MM.1S (cell line): ENCODE results near the gene ASIC2.

Experiments
- DNase-seq: peaks from one replicate; pipeline ENCODE4 v3.0.0-alpha.2; 2015
- H2AFZ ChIP-seq: fragments of 300-600 bp; sonication (generic); 2 replicates; pipeline ENCODE4 v1.6.0; 2016; ENCODE audit warnings: antibody characterized with exemption, low read length
- H3F3A ChIP-seq: fragments of 300-600 bp; sonication (generic); 2 replicates; pipeline ENCODE4 v1.6.1; 2016; ENCODE audit warnings: mild to moderate bottlenecking, antibody characterized with exemption, low read length, moderate library complexity, mixed read lengths; ENCODE audit not compliant: insufficient read depth
- H3K27ac ChIP-seq: fragments of 300-600 bp; sonication (generic); 2 replicates; pipeline ENCODE4 v1.5.1; 2016; ENCODE audit warnings: mild to moderate bottlenecking, low read length
- H3K27me3 ChIP-seq: fragments of 300-600 bp; sonication (generic); replicated peaks from 2 replicates; pipeline ENCODE4 v1.6.0; 2016; ENCODE audit warnings: low read length; ENCODE audit not compliant: insufficient read depth
- H3K36me3 ChIP-seq: fragments of 300-600 bp; sonication (generic); replicated peaks from 2 replicates; pipeline ENCODE4 v1.6.1; 2016; ENCODE audit warnings: mild to moderate bottlenecking, low read length, mixed read lengths; ENCODE audit not compliant: insufficient read depth
- H3K4me1 ChIP-seq: fragments of 300-600 bp; sonication (generic); 2 replicates; pipeline ENCODE4 v1.6.1; 2016; ENCODE audit warnings: low read length, mixed read lengths
- H3K4me2 ChIP-seq: fragments of 300-600 bp; sonication (generic); 2 replicates; pipeline ENCODE4 v1.6.0; 2016; ENCODE audit warnings: low read depth, low read length
- H3K4me3 ChIP-seq: fragments of 300-600 bp; sonication (generic); 2 replicates; pipeline ENCODE4 v1.5.1; 2016; ENCODE audit warnings: low read length, mixed read lengths
- H3K79me2 ChIP-seq: fragments of 300-600 bp; sonication (generic); 2 replicates; pipeline ENCODE4 v1.6.1; 2016; ENCODE audit warnings: mixed run types, low read length, mixed read lengths
- H3K9ac ChIP-seq: fragments of 300-600 bp; sonication (generic); 2 replicates; pipeline ENCODE4 v1.6.1; 2016; ENCODE audit warnings: low read length, mixed read lengths
- H3K9me2 ChIP-seq: fragments of 300-600 bp; sonication (generic); replicated peaks from 2 replicates; pipeline ENCODE4 v1.6.1; 2016; ENCODE audit warnings: mild to moderate bottlenecking, low read length, mixed read lengths; ENCODE audit not compliant: insufficient read depth
- H3K9me3 ChIP-seq: fragments of 300-600 bp; sonication (generic); replicated peaks from 2 replicates; pipeline ENCODE4 v1.6.1; 2016; ENCODE audit warnings: mild to moderate bottlenecking, low read length, mixed read lengths; ENCODE audit not compliant: insufficient read depth
- H4K20me1 ChIP-seq: fragments of 300-600 bp; sonication (generic); 2 replicates; pipeline ENCODE4 v1.6.1; 2016; ENCODE audit warnings: mild to moderate bottlenecking, low read length, moderate library complexity, mixed read lengths; ENCODE audit not compliant: insufficient read depth
- EZH2 ChIP-seq: fragments of 300-600 bp; sonication (generic); optimal IDR thresholded peaks from 2 replicates; pipeline ENCODE3; 2017; ENCODE audit warnings: low read depth, mild to moderate bottlenecking, antibody characterized with exemption, low read length, mixed read lengths
- EZH2phosphoT487 ChIP-seq: fragments of 300-600 bp; sonication (generic); IDR thresholded peaks from 2 replicates; pipeline ENCODE4 v1.6.1; 2018; ENCODE audit warnings: antibody characterized with exemption, low read length
- TF ChIP-seq, protein P1 (sequence below): fragments of 300-600 bp; sonication (generic); IDR thresholded peaks from 2 replicates; pipeline ENCODE4 v1.5.1; 2016; ENCODE audit warnings: antibody characterized with exemption, low read length, mixed read lengths

The ASIC2 gene

DNA sequence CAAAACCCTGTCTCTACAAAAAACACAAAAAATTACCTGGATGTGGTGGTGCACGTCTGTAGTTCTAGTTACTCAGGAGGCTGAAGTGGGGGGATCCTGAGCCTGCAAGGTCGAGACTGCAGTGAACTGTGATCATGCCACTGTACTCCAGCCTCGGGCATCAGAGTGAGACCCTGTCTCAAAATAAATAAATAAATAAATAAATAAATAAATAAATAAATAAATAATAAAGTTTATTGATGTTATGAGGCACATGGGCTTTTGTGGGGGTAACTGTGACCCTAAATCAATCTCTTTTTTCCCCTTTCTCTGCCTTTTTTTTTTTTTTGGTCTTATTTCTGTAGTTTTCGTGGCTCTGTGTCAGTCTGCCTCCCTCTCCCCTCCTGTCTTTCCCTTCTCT is 4.5 kb upstream of the ASIC2 start:
- H3K27ac ChIP-seq = no peak overlapping the region

DNA sequence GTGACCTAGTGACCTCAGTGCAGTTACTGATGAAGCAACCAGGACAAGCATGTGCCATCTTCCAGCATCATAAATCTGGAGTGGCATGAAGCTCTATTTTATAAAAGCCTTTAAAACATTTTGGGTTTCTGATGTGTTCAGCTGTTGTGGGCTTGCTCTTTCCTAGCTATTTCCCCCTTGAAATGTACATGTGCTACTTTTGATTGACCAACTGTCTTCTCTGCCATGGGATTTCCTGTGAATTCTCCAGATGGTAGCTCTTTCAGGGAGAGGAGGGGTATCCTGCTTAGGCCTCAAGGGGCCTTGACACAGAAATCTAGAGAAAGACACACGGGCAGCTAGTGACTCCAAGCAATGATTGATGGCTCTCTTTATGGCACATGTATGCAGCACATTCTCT is 1.9 kb upstream of the ASIC2 start:
- DNase-seq = no peak
- Histone ChIP-seq H3K9me2 (no peaks in the 10 kb centered on the region), H3K79me2 (no peaks in the 10 kb centered on the region), H3K27ac (no peak overlapping the region), H3K4me2 (no peak overlapping the region), H3K36me3 (no peaks in the 10 kb centered on the region), H2AFZ (no peak overlapping the region), H4K20me1 (no peaks in the 10 kb centered on the region), H3K4me1 (no peaks in the 10 kb centered on the region), H3K4me3 (no peak overlapping the region), H3K27me3 (peaks cover 16% of the 10 kb centered on the region), H3F3A (no peaks in the 10 kb centered on the region), H3K9ac (no peak overlapping the region), H3K9me3 (no peaks in the 10 kb centered on the region)
- TF ChIP-seq, protein P1, sequence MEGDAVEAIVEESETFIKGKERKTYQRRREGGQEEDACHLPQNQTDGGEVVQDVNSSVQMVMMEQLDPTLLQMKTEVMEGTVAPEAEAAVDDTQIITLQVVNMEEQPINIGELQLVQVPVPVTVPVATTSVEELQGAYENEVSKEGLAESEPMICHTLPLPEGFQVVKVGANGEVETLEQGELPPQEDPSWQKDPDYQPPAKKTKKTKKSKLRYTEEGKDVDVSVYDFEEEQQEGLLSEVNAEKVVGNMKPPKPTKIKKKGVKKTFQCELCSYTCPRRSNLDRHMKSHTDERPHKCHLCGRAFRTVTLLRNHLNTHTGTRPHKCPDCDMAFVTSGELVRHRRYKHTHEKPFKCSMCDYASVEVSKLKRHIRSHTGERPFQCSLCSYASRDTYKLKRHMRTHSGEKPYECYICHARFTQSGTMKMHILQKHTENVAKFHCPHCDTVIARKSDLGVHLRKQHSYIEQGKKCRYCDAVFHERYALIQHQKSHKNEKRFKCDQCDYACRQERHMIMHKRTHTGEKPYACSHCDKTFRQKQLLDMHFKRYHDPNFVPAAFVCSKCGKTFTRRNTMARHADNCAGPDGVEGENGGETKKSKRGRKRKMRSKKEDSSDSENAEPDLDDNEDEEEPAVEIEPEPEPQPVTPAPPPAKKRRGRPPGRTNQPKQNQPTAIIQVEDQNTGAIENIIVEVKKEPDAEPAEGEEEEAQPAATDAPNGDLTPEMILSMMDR = no peak
- TF ChIP-seq EZH2phosphoT487 (no peak), EZH2 (no peak)

More for the DNA sequence above, 4.5 kb upstream of the ASIC2 start:
- TF ChIP-seq, protein P1 = no peak
- no peak for TF ChIP-seq EZH2phosphoT487
- TF ChIP-seq EZH2 = no peak
- Histone ChIP-seq H3K9me2 (no peaks in the 10 kb centered on the region), H3K9me3 (no peaks in the 10 kb centered on the region), H2AFZ (no peak overlapping the region), H3K79me2 (no peaks in the 10 kb centered on the region), H3K9ac (no peak overlapping the region), H3K4me3 (no peak overlapping the region), H3K4me1 (no peaks in the 10 kb centered on the region), H3K36me3 (no peaks in the 10 kb centered on the region), H3K4me2 (no peak overlapping the region), H3F3A (no peaks in the 10 kb centered on the region), H3K27me3 (no peaks in the 10 kb centered on the region; the same call in 1 of the 2 replicates), H4K20me1 (no peaks in the 10 kb centered on the region)
- DNase-seq = no peak

DNA sequence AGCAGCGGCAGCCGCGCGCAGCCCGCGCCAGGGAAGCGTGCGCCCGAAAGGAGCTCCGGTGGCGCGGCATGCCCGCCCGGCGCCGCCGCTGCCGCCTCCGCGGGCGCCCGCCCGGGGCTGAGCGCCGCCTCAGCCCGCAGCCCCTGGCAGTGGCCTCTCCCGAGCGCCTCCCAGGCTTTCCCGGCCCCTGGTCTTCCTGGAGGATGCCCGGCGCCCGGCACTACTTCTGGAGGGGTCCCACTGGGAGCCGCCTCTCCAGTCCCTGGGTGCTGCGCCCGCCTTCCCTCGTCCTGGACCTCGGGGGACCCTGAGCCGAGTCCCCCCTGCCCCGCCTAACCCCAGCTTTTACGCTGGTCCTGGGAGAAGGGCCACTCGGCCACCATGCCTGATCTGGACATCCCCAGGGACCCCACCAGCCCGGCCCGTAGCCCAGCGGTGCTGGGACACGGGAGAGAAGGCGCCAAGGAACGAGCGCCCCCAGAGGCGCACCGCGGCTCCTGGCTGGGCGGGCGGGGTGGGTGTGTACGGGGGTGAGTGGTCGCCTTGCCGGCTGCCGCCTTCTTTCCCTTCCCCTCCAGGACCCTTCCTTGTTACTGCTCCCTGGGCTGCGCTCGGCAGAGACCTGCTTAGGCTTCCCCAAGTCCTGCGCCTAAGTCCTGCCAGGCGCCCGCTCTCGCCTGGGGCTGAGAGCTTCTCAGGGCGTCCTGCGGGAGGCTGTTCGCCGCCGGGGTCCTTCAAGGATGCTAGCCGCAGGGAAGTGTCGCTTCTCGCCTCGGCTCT is 704 bp downstream of the ASIC2 start:
- no peak for TF ChIP-seq EZH2
- TF ChIP-seq, protein P1 = no peak
- TF ChIP-seq EZH2phosphoT487 = no peak
- Histone ChIP-seq H3K9ac (no peak overlapping the region), H3K4me2 (no peak overlapping the region), H2AFZ (no peak overlapping the region), H3K79me2 (no peaks in the 10 kb centered on the region), H3K36me3 (no peaks in the 10 kb centered on the region), H4K20me1 (no peaks in the 10 kb centered on the region), H3K9me3 (no peaks in the 10 kb centered on the region), H3K27ac (no peak overlapping the region), H3F3A (no peaks in the 10 kb centered on the region), H3K4me3 (no peak overlapping the region), H3K9me2 (no peaks in the 10 kb centered on the region), H3K4me1 (no peaks in the 10 kb centered on the region), H3K27me3 (peaks cover 20% of the 10 kb centered on the region)
- DNase-seq = no peak
